Parathyroid adenoma (tissue), 2 donors: ENCODE results near the gene FAM186B.

Experiments used
- H2AFZ ChIP-seq: fragments of 300-600 bp; sonication (generic); one replicate; pipeline ENCODE4 v1.7.0; 2017; ENCODE audit warnings: antibody characterized with exemption, mild to moderate bottlenecking
- H3K27ac ChIP-seq: fragments of 300-600 bp; sonication (generic); one replicate; pipeline ENCODE4 v1.7.0; 2017
- H3K27me3 ChIP-seq: fragments of 300-600 bp; sonication (generic); one replicate; pipeline ENCODE4 v1.7.0; 2017; ENCODE audit warnings: low read length; ENCODE audit not compliant: control insufficient read depth, insufficient read depth
- H3K36me3 ChIP-seq: fragments of 300-600 bp; sonication (generic); one replicate; pipeline ENCODE4 v1.7.0; 2017; ENCODE audit warnings: low read length; ENCODE audit not compliant: control insufficient read depth, insufficient read depth
- H3K4me1 ChIP-seq: fragments of 300-600 bp; sonication (generic); one replicate; pipeline ENCODE4 v1.7.0; 2017; ENCODE audit warnings: control low read depth
- H3K4me2 ChIP-seq: fragments of 300-600 bp; sonication (generic); one replicate; pipeline ENCODE4 v1.7.0; 2017; ENCODE audit warnings: low read length
- H3K4me3 ChIP-seq: fragments of 300-600 bp; sonication (generic); one replicate; pipeline ENCODE4 v1.7.0; 2017; ENCODE audit warnings: low read depth, low read length
- H3K79me2 ChIP-seq: fragments of 300-600 bp; sonication (generic); one replicate; pipeline ENCODE4 v1.7.0; 2017; ENCODE audit warnings: control low read depth
- H3K9ac ChIP-seq: fragments of 300-600 bp; sonication (generic); one replicate; pipeline ENCODE4 v1.7.0; 2017; ENCODE audit warnings: mild to moderate bottlenecking
- H3K9me3 ChIP-seq: fragments of 300-600 bp; sonication (generic); one replicate; pipeline ENCODE4 v1.7.0; 2017; ENCODE audit warnings: low read length; ENCODE audit not compliant: control insufficient read depth
- CTCF ChIP-seq: fragments of 300-600 bp; sonication (generic); IDR thresholded peaks from one replicate; pipeline ENCODE4 v1.7.0; 2017; ENCODE audit warnings: antibody characterized with exemption, mild to moderate bottlenecking
- donor health status: primary hyperparathyroidism.

The FAM186B gene

GRCh38 chr12:49626169-49626835 lies 20.9 kb upstream of the FAM186B start:
- no peak overlapping the region for H2AFZ ChIP-seq
- H3K4me3 ChIP-seq = no peak overlapping the region
- no peaks in the 10 kb centered on the region for H3K36me3 ChIP-seq
- no peak for TF ChIP-seq CTCF
- no peak overlapping the region for H3K27ac ChIP-seq
- H3K79me2 ChIP-seq = no peaks in the 10 kb centered on the region
- no peaks in the 10 kb centered on the region for H3K27me3 ChIP-seq
- no peak overlapping the region for H3K9ac ChIP-seq
- H3K9me3 ChIP-seq = no peaks in the 10 kb centered on the region
- peaks cover 5% of the 10 kb centered on the region for H3K4me1 ChIP-seq
- H3K4me2 ChIP-seq = no peak overlapping the region

GRCh38 chr12:49624921-49625577 lies 19.6 kb upstream of the FAM186B start:
- H3K9me3 ChIP-seq = no peaks in the 10 kb centered on the region
- no peak overlapping the region for H3K9ac ChIP-seq
- no peak overlapping the region for H3K4me3 ChIP-seq
- H3K27ac ChIP-seq = no peak overlapping the region
- H3K4me1 ChIP-seq = peaks cover 5% of the 10 kb centered on the region
- no peak for TF ChIP-seq CTCF
- H3K79me2 ChIP-seq = peaks cover 3% of the 10 kb centered on the region
- H3K4me2 ChIP-seq = no peak overlapping the region
- H3K36me3 ChIP-seq = no peaks in the 10 kb centered on the region
- H2AFZ ChIP-seq = no peak overlapping the region
- H3K27me3 ChIP-seq = no peaks in the 10 kb centered on the region

GRCh38 chr12:49623142-49623904 lies 17.9 kb upstream of the FAM186B start, which contains the start of gene PRPF40B:
TSS of gene PRPF40B (plus strand) at chr12:49623561. CDS start at chr12:49623591, 30 bp downstream.
- peak within 1 kb of the TSS; percentile 73 for H3K4me2 ChIP-seq
- H3K4me1 ChIP-seq = peaks cover 5% of the 10 kb centered on the region
- H3K27ac ChIP-seq = peak within 1 kb of the TSS; percentile 75
- H3K9me3 ChIP-seq = no peaks in the 10 kb centered on the region
- H3K9ac ChIP-seq = peak within 1 kb of the TSS; percentile 0
- peak; percentile 44 for TF ChIP-seq CTCF
- H3K79me2 ChIP-seq = peaks cover 3% of the 10 kb centered on the region
- peak within 1 kb of the TSS; percentile 76 for H3K4me3 ChIP-seq
- H3K27me3 ChIP-seq = no peaks in the 10 kb centered on the region
- H2AFZ ChIP-seq = peak within 1 kb of the TSS; percentile 97
- no peaks in the 10 kb centered on the region for H3K36me3 ChIP-seq

GRCh38 chr12:49622501-49623141 lies 17.2 kb upstream of the FAM186B start:
- Histone ChIP-seq H3K79me2 (peaks cover 3% of the 10 kb centered on the region), H2AFZ (peak overlapping the region; percentile 97), H3K4me1 (peaks cover 5% of the 10 kb centered on the region), H3K27ac (peak overlapping the region; percentile 71), H3K27me3 (no peaks in the 10 kb centered on the region), H3K4me2 (peak overlapping the region; percentile 73), H3K4me3 (peak overlapping the region; percentile 76), H3K36me3 (no peaks in the 10 kb centered on the region), H3K9me3 (no peaks in the 10 kb centered on the region), H3K9ac (peak overlapping the region; percentile 0)
- TF ChIP-seq CTCF = peak; percentile 16
